Fibroblast of skin of left quadriceps (primary cell): ENCODE data around the gene ACO2.

Source experiments
- DNase-seq, 2 experiments: peaks; one replicate each; pipeline ENCODE4 v3.0.0-alpha.2; 2013; ENCODE audit warnings: low read depth in 2 of 2

The ACO2 gene

GRCh38 chr22:41523464-41524221 is 54.7 kb downstream of the ACO2 start:
- no peak for DNase-seq

- no peak for DNase-seq
Measured at GRCh38 chr22:41524251-41524661, 55.3 kb downstream of the ACO2 start.

GRCh38 chr22:41524809-41525449 is 56.0 kb downstream of the ACO2 start:
- no peak for DNase-seq

GRCh38 chr22:41525450-41526225 is 56.7 kb downstream of the ACO2 start:
- no peak for DNase-seq

GRCh38 chr22:41526226-41526829 is 57.4 kb downstream of the ACO2 start:
- DNase-seq: no peak

- no peak for DNase-seq
Measured at GRCh38 chr22:41526830-41527799, 58.2 kb downstream of the ACO2 start.

GRCh38 chr22:41528132-41528766 is 59.3 kb downstream of the ACO2 start:
- DNase-seq: no peak

GRCh38 chr22:41528938-41529561 is 60.1 kb downstream of the ACO2 start:
- no peak for DNase-seq

GRCh38 chr22:41530890-41531714 is 62.2 kb downstream of the ACO2 start:
- DNase-seq: no peak

- no peak for DNase-seq
Measured at GRCh38 chr22:41531715-41532477, 63.0 kb downstream of the ACO2 start.

GRCh38 chr22:41532908-41533825 is 64.2 kb downstream of the ACO2 start:
- no peak for DNase-seq

- DNase-seq: no peak
Measured at GRCh38 chr22:41534219-41534618, 65.3 kb downstream of the ACO2 start.

- no peak for DNase-seq
Measured at GRCh38 chr22:41535244-41535643, 66.3 kb downstream of the ACO2 start.

GRCh38 chr22:41537203-41537602 is 68.3 kb downstream of the ACO2 start:
- DNase-seq: no peak

GRCh38 chr22:41538583-41538982 is 69.7 kb downstream of the ACO2 start:
- no peak for DNase-seq

- no peak for DNase-seq
Measured at GRCh38 chr22:41539146-41540005, 70.5 kb downstream of the ACO2 start.

- DNase-seq: no peak
Measured at GRCh38 chr22:41540006-41540315, 71.0 kb downstream of the ACO2 start.
